Transverse colon (tissue), 4 donors: ENCODE measurements around the gene MYO7A. TPM values are rescaled to one million over a fixed set of nuclear protein-coding genes. Genes with fewer than 3 reads are reported as not detected.
"Not testable (repeated sequence)": the region's sequence is repeated elsewhere in the genome, so short reads cannot be mapped to it uniquely, and the experiment has no call there.

Source experiments
- DNase-seq: peaks from one replicate; pipeline ENCODE4 v3.0.0-alpha.2; 2019
- H3K27ac ChIP-seq, 4 donors: fragments of 200-600 bp; sonication (generic); 2 replicates each; pipeline ENCODE4 v1.5.1; 2016 to 2018; ENCODE audit warnings: inconsistent platforms in 4 of 4
- H3K27me3 ChIP-seq: fragments of 200-600 bp; sonication (generic); 2 replicates; pipeline ENCODE4 v1.5.1; 2017; ENCODE audit warnings: inconsistent platforms
- H3K36me3 ChIP-seq, 4 donors: fragments of 200-600 bp; sonication (generic); 2 replicates each; pipeline ENCODE4 v1.5.1; 2017 to 2019; ENCODE audit warnings: inconsistent platforms in 4 of 4
- H3K4me1 ChIP-seq, 4 donors: fragments of 200-600 bp; sonication (generic); 2 replicates each; pipeline ENCODE4 v1.5.1; 2017 to 2020; ENCODE audit warnings: inconsistent platforms in 4 of 4
- H3K4me3 ChIP-seq, 4 donors: fragments of 200-600 bp; sonication (generic); 1 replicate in 1 of 4; 2 replicates in 3 of 4; pipeline versions ENCODE4 v1.5.1 to v1.6.1; 2017 to 2019; ENCODE audit warnings: inconsistent platforms in 4 of 4
- H3K9me3 ChIP-seq, 2 donors: fragments of 200-600 bp; sonication (generic); 2 replicates each; pipeline ENCODE4 v1.5.1; 2017 to 2019; ENCODE audit warnings: inconsistent platforms in 2 of 2
- CTCF ChIP-seq, 5 experiments: fragments of 200-600 bp in 3 of 5; fragments of 450-650 bp in 2 of 5; sonication (generic) in 3 of 5; IDR thresholded peaks; 1 replicate in 2 of 5; 2 replicates in 3 of 5; pipeline ENCODE4 v1.5.1; 2016 to 2017; ENCODE audit warnings: antibody characterized with exemption in 5 of 5, inconsistent platforms in 3 of 5, mild to moderate bottlenecking in 2 of 5, moderate library complexity in 1 of 5
- EP300 ChIP-seq: sonication (generic); formaldehyde crosslinking; IDR thresholded peaks from one replicate; pipeline ENCODE4 v1.6.1; 2017; ENCODE audit warnings: antibody characterized with exemption, low read depth
- POLR2A ChIP-seq: fragments of 450-650 bp; IDR thresholded peaks from one replicate; pipeline ENCODE4 v1.6.1; 2016; ENCODE audit warnings: antibody characterized with exemption, mild to moderate bottlenecking, moderate library complexity
- POLR2AphosphoS5 ChIP-seq, 3 donors: sonication (generic); formaldehyde crosslinking; IDR thresholded peaks; one replicate each; pipeline ENCODE4 v1.6.1; 2016; ENCODE audit warnings: antibody characterized with exemption in 3 of 3
- WGBS, 2 donors: methylation state at CpG; one replicate each; pipeline ENCODE4 v1.1.5; 2018; ENCODE audit warnings: low coverage in 1 of 2; 5-methylcytosine and 5-hydroxymethylcytosine counted together
- in situ Hi-C, 4 donors: fragments of 200-750 bp; cut with MboI; loops; one replicate each; pipeline versions ENCODE4 v1.15.0 to v1.15.1; 2017; ENCODE audit warnings: low sequenced_read_pairs in 3 of 4, low pct_ligation_motif_present in 1 of 4, low pct_unique_long_range_greater_than_20kb in 1 of 4
- intact Hi-C: fragments of 100-400 bp; cut with DNase I; formaldehyde crosslinking; loops from one replicate; pipeline ENCODE4 v1.15.1; 2023; ENCODE audit warnings: low total_unique reads
- total RNA-seq, 4 donors: library from RNA; depleted of rRNA; stranded (reverse); fragments of >200 nt; gene quantifications; one replicate each; pipeline ENCODE4 v1.1.0, GENCODE V29; 2016

Gene MYO7A
- total RNA-seq, 4 donors from 2014 or later, result 4.6 to 11.2 (median 5.5) TPM

- H3K4me3 ChIP-seq, result no peak overlapping the region
- peak overlapping the region; percentile 78 to 92 (median 88) for H3K27ac ChIP-seq
- no peaks in the 10 kb centered on the region for H3K9me3 ChIP-seq
- H3K36me3 ChIP-seq, result no peaks in the 10 kb centered on the region
- in situ Hi-C loops, result no loop called here
- no peaks in the 10 kb centered on the region for H3K27me3 ChIP-seq
- DNase-seq, result peak; percentile 91
- peak in 2 of 3 donors; percentile 42 to 81 for TF ChIP-seq POLR2AphosphoS5 (IDR thresholded peaks at IDR 0.05)
- TF ChIP-seq CTCF (IDR thresholded peaks at IDR 0.05), result no peak
- intact Hi-C loops, result no loop called here
- WGBS, 2 donors, result 69 to 76% methylated on average over 4 to 21 of the region's 21 CpGs
- H3K4me1 ChIP-seq, result peaks cover 16 to 40% (median 26%) of the 10 kb centered on the region in 4 donors
These were observed 32.2 kb upstream of the MYO7A start for GRCh38 chr11:77095551-77096490.

- Histone ChIP-seq H3K27me3 (no peaks in the 10 kb centered on the region), H3K27ac (peak overlapping the region; percentile 78 to 92 (median 88)), H3K9me3 (no peaks in the 10 kb centered on the region), H3K4me3 (no peak overlapping the region), H3K36me3 (no peaks in the 10 kb centered on the region), H3K4me1 (peaks cover 16 to 32% (median 21%) of the 10 kb centered on the region in 4 donors)
- 70 to 74% methylated on average over 2 to 8 of the region's 8 CpGs for WGBS, 2 donors
- in situ Hi-C loops (no loop called here), intact Hi-C loops (no loop called here)
- no peak for TF ChIP-seq CTCF (IDR thresholded peaks at IDR 0.05)
- no peak for TF ChIP-seq EP300
- no peak for TF ChIP-seq POLR2AphosphoS5 (IDR thresholded peaks at IDR 0.05)
- no peak for TF ChIP-seq POLR2A
- peak; percentile 56 for DNase-seq
These were observed 31.4 kb upstream of the MYO7A start for GRCh38 chr11:77096591-77097019.

- H3K9me3 ChIP-seq, intact Hi-C loops, H3K4me3 ChIP-seq, DNase-seq, H3K36me3 ChIP-seq, H3K27me3 ChIP-seq, in situ Hi-C loops: not testable (repeated sequence)
- 77 to 82% methylated on average over 2 to 4 of the region's 4 CpGs for WGBS, 2 donors
- Histone ChIP-seq H3K27ac (peak overlapping the region in 3 of 4 donors; percentile 78 to 92 (median 87)), H3K4me1 (peaks cover 16 to 32% (median 21%) of the 10 kb centered on the region in 4 donors)
These were observed 30.9 kb upstream of the MYO7A start for GRCh38 chr11:77097180-77097579.

GRCh38 chr11:77100166-77101042 is 27.6 kb upstream of the MYO7A start:
- in situ Hi-C loops (no loop called here), intact Hi-C loops (no loop called here)
- Histone ChIP-seq H3K27ac (no peak overlapping the region), H3K4me1 (peaks cover 7 to 26% (median 18%) of the 10 kb centered on the region in 4 donors), H3K27me3 (no peaks in the 10 kb centered on the region), H3K36me3 (no peaks in the 10 kb centered on the region), H3K9me3 (no peaks in the 10 kb centered on the region), H3K4me3 (no peak overlapping the region)
- WGBS, 2 donors, result 92 to 93% methylated on average over 5 to 14 of the region's 14 CpGs
- no peak for DNase-seq
- no peak for TF ChIP-seq EP300
- TF ChIP-seq CTCF (IDR thresholded peaks at IDR 0.05), result no peak
- no peak for TF ChIP-seq POLR2A
- no peak for TF ChIP-seq POLR2AphosphoS5 (IDR thresholded peaks at IDR 0.05)
